ENCODE results near the gene CPNE7. TPM values are rescaled to one million over a fixed set of nuclear protein-coding genes. Genes with fewer than 3 reads are reported as not detected.
A peak's percentile ranks its signal among the peaks of the same experiment; 100 is the strongest.

The CPNE7 gene
- total RNA-seq, 1 donor from 2014 or later, result 1.1 TPM

DNA sequence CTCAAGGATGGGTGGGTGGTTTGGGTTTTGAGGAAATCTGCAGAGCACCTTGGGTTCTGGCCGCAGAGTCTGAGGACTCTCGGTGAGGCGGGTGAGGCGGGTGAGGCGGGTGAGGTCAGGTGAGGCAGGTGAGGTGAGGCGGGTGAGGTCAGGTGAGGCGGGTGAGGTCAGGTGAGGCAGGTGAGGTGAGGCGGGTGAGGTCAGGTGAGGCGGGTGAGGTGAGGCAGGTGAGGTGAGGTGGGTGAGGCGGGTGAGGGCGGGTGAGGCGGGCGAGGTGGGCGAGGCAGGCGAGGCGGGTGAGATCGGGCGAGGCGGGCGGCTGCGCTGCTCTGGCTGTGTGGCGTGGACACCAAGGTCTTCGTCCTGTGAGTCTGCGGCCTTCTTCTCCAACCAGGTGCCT, 39.2 kb upstream of the CPNE7 start:
- Histone ChIP-seq H3K27me3 (ENCODE audit: control insufficient read depth, insufficient read depth, low read length) (no peaks in the 10 kb centered on the region), H3K4me3 (ENCODE audit: low read depth, low read length) (no peak overlapping the region), H3K36me3 (ENCODE audit: control insufficient read depth, insufficient read depth, low read length) (peaks cover 42% of the 10 kb centered on the region)
- no peak for DNase-seq (ENCODE audit: low read depth)
- TF ChIP-seq, protein P1, sequence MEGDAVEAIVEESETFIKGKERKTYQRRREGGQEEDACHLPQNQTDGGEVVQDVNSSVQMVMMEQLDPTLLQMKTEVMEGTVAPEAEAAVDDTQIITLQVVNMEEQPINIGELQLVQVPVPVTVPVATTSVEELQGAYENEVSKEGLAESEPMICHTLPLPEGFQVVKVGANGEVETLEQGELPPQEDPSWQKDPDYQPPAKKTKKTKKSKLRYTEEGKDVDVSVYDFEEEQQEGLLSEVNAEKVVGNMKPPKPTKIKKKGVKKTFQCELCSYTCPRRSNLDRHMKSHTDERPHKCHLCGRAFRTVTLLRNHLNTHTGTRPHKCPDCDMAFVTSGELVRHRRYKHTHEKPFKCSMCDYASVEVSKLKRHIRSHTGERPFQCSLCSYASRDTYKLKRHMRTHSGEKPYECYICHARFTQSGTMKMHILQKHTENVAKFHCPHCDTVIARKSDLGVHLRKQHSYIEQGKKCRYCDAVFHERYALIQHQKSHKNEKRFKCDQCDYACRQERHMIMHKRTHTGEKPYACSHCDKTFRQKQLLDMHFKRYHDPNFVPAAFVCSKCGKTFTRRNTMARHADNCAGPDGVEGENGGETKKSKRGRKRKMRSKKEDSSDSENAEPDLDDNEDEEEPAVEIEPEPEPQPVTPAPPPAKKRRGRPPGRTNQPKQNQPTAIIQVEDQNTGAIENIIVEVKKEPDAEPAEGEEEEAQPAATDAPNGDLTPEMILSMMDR (IDR thresholded peaks at IDR 0.05; ENCODE audit: insufficient read depth, low read length, severe bottlenecking), result no peak
- no peak for FAIRE-seq

DNA sequence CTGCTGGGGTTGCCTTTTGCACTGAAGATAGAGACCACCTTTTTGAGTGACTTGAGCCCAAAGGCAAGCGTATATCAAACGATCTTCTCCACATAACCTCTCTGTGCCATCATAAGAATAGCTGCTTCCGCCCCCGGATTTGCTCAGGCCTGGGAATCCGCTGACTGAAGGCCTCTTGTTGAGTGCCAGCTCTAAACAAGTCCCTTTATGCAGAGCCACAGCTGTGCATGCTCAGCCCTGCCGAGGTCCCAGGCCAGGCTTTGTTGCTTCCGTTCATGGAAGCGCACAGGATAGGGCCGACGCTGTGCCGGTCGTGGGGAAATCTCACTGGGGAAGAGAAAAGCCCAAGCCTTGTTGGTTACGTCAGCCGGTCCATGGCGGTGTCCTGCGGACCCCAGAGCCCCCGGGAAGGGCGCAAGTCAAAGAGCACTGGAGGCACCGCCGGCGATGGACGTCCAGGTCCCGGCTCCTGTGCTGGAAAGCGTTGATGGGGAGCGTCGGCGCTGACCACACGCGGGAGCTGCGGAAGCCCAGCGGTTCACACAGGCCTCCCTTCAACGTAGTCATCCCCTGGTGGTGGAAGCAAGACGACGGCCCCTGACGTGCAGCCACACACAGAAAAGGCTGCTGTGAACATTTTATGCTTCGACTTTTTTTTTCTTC, 38.5 kb upstream of the CPNE7 start:
- H3K36me3 ChIP-seq (ENCODE audit: control insufficient read depth, insufficient read depth, low read length), result peaks cover 38% of the 10 kb centered on the region
- no peaks in the 10 kb centered on the region for H3K27me3 ChIP-seq (ENCODE audit: control insufficient read depth, insufficient read depth, low read length)
- no peak for FAIRE-seq
- no peak for DNase-seq (ENCODE audit: low read depth)
- no peak overlapping the region for H3K4me3 ChIP-seq (ENCODE audit: low read depth, low read length)
- TF ChIP-seq, protein P1 (IDR thresholded peaks at IDR 0.05; ENCODE audit: insufficient read depth, low read length, severe bottlenecking), result no peak

DNA sequence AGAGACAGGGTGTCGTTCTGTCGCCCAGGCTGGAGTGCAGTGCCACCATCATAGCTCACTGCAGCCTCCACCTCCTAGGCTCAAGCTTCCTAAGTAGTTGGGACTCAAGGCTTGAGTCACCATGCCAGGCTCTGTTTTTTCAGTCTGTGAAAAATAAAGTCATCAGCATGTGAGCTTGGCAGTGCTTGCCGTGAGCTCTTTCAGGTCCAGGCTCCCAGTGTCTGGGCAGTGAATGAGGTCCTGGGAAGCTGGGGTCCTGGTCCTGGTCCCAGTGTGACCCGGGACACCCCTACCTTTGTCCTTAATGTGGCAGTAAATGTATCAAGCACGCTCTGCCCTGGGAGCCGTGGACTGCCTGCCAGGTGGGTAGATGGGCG, 38.0 kb upstream of the CPNE7 start:
- no peaks in the 10 kb centered on the region for H3K27me3 ChIP-seq (ENCODE audit: control insufficient read depth, insufficient read depth, low read length)
- no peak for FAIRE-seq
- no peak for DNase-seq (ENCODE audit: low read depth)
- no peak overlapping the region for H3K4me3 ChIP-seq (ENCODE audit: low read depth, low read length)
- TF ChIP-seq, protein P1 (IDR thresholded peaks at IDR 0.05; ENCODE audit: insufficient read depth, low read length, severe bottlenecking), result no peak
- H3K36me3 ChIP-seq (ENCODE audit: control insufficient read depth, insufficient read depth, low read length), result peaks cover 36% of the 10 kb centered on the region

DNA sequence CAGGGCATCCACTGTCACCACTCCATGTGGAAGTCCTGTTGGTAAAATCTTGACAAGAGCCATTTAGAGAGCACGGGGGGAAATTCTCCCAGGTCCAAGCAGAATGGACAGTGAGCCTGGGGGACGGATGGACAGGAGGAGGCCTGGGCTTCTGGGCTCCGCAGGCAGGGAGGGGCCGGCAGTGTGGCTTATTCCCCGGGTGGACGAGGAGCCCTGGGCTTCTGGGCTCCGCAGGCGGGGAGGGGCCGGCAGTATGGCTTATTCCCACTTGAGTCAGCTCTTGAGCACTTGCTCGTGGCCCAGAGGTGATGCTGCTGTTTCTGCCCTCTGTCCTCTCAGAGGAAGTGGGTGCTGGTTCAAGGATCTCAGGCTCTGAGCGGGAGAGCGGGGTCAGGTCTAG, 37.3 kb upstream of the CPNE7 start:
- no peak for DNase-seq (ENCODE audit: low read depth)
- TF ChIP-seq, protein P1 (IDR thresholded peaks at IDR 0.05; ENCODE audit: insufficient read depth, low read length, severe bottlenecking), result no peak
- H3K36me3 ChIP-seq (ENCODE audit: control insufficient read depth, insufficient read depth, low read length), result peaks cover 33% of the 10 kb centered on the region
- no peaks in the 10 kb centered on the region for H3K27me3 ChIP-seq (ENCODE audit: control insufficient read depth, insufficient read depth, low read length)
- peak; percentile 18 for FAIRE-seq
- no peak overlapping the region for H3K4me3 ChIP-seq (ENCODE audit: low read depth, low read length)

DNA sequence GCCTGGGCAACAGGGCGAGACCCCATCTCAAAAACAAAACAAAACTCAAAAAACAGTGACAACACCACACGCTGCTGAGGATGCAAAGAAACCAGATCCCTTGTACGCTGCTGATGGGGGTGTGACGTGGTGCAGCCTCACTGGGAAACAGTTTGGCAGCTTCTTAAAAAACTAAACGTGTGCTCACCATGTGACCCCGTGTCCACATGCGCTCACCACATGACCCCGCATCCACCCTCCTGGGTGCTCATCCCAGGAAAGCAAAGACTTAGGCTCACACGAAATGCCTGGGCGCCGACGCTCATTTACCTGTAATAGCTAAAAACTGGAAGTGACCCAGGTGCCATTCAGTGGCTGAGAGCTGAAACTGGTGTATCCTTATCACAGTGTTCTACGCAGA, 35.0 kb upstream of the CPNE7 start:
- TF ChIP-seq, protein P1 (IDR thresholded peaks at IDR 0.05; ENCODE audit: insufficient read depth, low read length, severe bottlenecking), result no peak
- no peak overlapping the region for H3K4me3 ChIP-seq (ENCODE audit: low read depth, low read length)
- FAIRE-seq (no peak), DNase-seq (ENCODE audit: low read depth) (no peak)
- H3K36me3 ChIP-seq (ENCODE audit: control insufficient read depth, insufficient read depth, low read length), result peaks cover 25% of the 10 kb centered on the region
- H3K27me3 ChIP-seq (ENCODE audit: control insufficient read depth, insufficient read depth, low read length), result no peaks in the 10 kb centered on the region

DNA sequence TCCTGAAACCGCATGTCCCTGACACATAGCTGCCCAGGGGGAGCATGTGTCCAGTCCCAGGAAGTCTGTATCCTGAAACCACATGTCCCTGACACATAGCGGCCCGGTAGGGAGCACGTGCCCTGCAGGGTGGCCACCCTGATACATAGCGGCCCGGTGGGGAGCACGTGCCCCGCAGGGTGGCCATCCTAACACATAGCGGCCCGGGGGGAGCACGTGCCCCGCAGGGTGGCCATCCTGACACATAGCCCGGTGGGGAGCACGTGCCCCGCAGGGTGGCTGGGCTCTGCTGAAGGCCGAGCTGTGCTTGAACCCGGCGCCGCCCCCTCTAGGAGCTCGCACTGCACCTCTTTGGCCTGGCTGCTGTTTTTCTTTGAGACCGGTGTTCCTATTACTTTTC, 33.8 kb upstream of the CPNE7 start:
- H3K27me3 ChIP-seq (ENCODE audit: control insufficient read depth, insufficient read depth, low read length), result no peaks in the 10 kb centered on the region
- H3K4me3 ChIP-seq (ENCODE audit: low read depth, low read length), result no peak overlapping the region
- TF ChIP-seq, protein P1 (IDR thresholded peaks at IDR 0.05; ENCODE audit: insufficient read depth, low read length, severe bottlenecking), result no peak
- no peak for FAIRE-seq
- no peak for DNase-seq (ENCODE audit: low read depth)
- H3K36me3 ChIP-seq (ENCODE audit: control insufficient read depth, insufficient read depth, low read length), result peaks cover 23% of the 10 kb centered on the region

All from bronchial epithelial cell (primary cell).